HepG2 (cell line): ENCODE results near the gene METTL16. TPM values are rescaled to one million over a fixed set of nuclear protein-coding genes. Genes with fewer than 3 reads are reported as not detected.
A peak's percentile ranks its signal among the peaks of the same experiment; 100 is the strongest.

Source experiments
- ATAD3A ChIP-seq: sonication (generic); formaldehyde crosslinking; IDR thresholded peaks from 2 replicates; pipeline ENCODE4 v1.4.0; 2020; ENCODE audit warnings: missing genetic modification reagents
- FOXK1 ChIP-seq: sonication (generic); formaldehyde crosslinking; IDR thresholded peaks from 2 replicates; pipeline ENCODE4 v1.4.0; 2020; ENCODE audit warnings: low read depth, missing genetic modification reagents, borderline replicate concordance
- HES4 ChIP-seq: sonication (generic); formaldehyde crosslinking; IDR thresholded peaks from 2 replicates; pipeline ENCODE4 v1.9.0; 2021; ENCODE audit warnings: mild to moderate bottlenecking, missing genetic modification reagents, borderline replicate concordance
- HNRNPH1 ChIP-seq: fragments of 200-400 bp; formaldehyde crosslinking; optimal IDR thresholded peaks from 2 replicates; pipeline ENCODE3; 2017; ENCODE audit warnings: mild to moderate bottlenecking, low read depth, low read length
- HNRNPUL1 ChIP-seq: fragments of 200-400 bp; formaldehyde crosslinking; IDR thresholded peaks from 2 replicates; pipeline ENCODE4 v1.6.1; 2017; ENCODE audit warnings: low read depth, mild to moderate bottlenecking, low read length, moderate library complexity
- MTA3 ChIP-seq: sonication (generic); formaldehyde crosslinking; IDR thresholded peaks from 2 replicates; pipeline ENCODE4 v1.4.0; 2020; ENCODE audit warnings: missing genetic modification reagents
- SATB2 ChIP-seq: sonication (generic); formaldehyde crosslinking; IDR thresholded peaks from 2 replicates; pipeline ENCODE4 v1.5.0; 2020; ENCODE audit warnings: missing genetic modification reagents
- ZFY ChIP-seq: sonication (generic); formaldehyde crosslinking; IDR thresholded peaks from 2 replicates; pipeline ENCODE4 v1.4.0; 2020; ENCODE audit warnings: missing genetic modification reagents
- ZNF552 ChIP-seq: sonication (generic); formaldehyde crosslinking; IDR thresholded peaks from 2 replicates; pipeline ENCODE4 v1.9.0; 2022; ENCODE audit warnings: missing genetic modification reagents, mild to moderate bottlenecking, borderline replicate concordance
- ZNF660 ChIP-seq: sonication (generic); formaldehyde crosslinking; IDR thresholded peaks from 2 replicates; pipeline ENCODE4 v1.5.1; 2020; ENCODE audit warnings: mild to moderate bottlenecking, low read depth, missing genetic modification reagents, borderline replicate concordance
- ZNF678 ChIP-seq: sonication (generic); formaldehyde crosslinking; IDR thresholded peaks from 2 replicates; pipeline ENCODE4 v1.4.0; 2020; ENCODE audit warnings: mild to moderate bottlenecking, missing genetic modification reagents
- ZNF772 ChIP-seq: sonication (generic); formaldehyde crosslinking; IDR thresholded peaks from 2 replicates; pipeline ENCODE4 v1.5.0; 2020; ENCODE audit warnings: mild to moderate bottlenecking, missing genetic modification reagents
- ZNF850 ChIP-seq: sonication (generic); formaldehyde crosslinking; conservative IDR thresholded peaks from 2 replicates; pipeline ENCODE4 v1.9.0; 2021; ENCODE audit warnings: mild to moderate bottlenecking, missing genetic modification reagents
- ZSCAN21 ChIP-seq: sonication (generic); formaldehyde crosslinking; IDR thresholded peaks from 2 replicates; pipeline ENCODE4 v1.8.0; 2022; ENCODE audit warnings: mild to moderate bottlenecking, missing genetic modification reagents, moderate library complexity, borderline replicate concordance
- ZSCAN22 ChIP-seq: sonication (generic); formaldehyde crosslinking; IDR thresholded peaks from 2 replicates; pipeline ENCODE4 v1.4.0; 2020; ENCODE audit warnings: mild to moderate bottlenecking, missing genetic modification reagents
- polyA plus RNA-seq, 8 experiments: library from polyadenylated mRNA; depleted of rRNA in 3 of 8; stranded (reverse) in 7 of 8; unstranded in 1 of 8; fragments of >200 nt; fragmentation: Illumina TruSeq in 4 of 8; extraction: Trizol in 4 of 8; gene quantifications; 2 replicates each; pipeline versions ENCODE4 v1.2.1 to v1.2.3, GENCODE V29; 2011 to 2016; ENCODE audit warnings: low read depth in 4 of 8, missing spikeins in 1 of 8, mixed read lengths in 1 of 8; ENCODE audit not compliant: insufficient read depth in 1 of 8
- total RNA-seq, 5 experiments: library from RNA; depleted of rRNA; stranded (reverse); fragments of >200 nt; fragmentation: Illumina TruSeq; extraction: Trizol; gene quantifications; 2 replicates each; pipeline ENCODE4 v1.2.3, GENCODE V29; 2016; ENCODE audit warnings: low read depth in 1 of 5
- TF ChIP-seq, protein P1 (sequence below): sonication (generic); formaldehyde crosslinking; IDR thresholded peaks from 2 replicates; pipeline ENCODE4 v1.8.0; 2022; ENCODE audit warnings: mild to moderate bottlenecking, missing genetic modification reagents, moderate library complexity
- TF ChIP-seq, protein P2 (sequence below): sonication (generic); formaldehyde crosslinking; IDR thresholded peaks from 2 replicates; pipeline ENCODE4 v1.5.1; 2020; ENCODE audit warnings: missing genetic modification reagents, mild to moderate bottlenecking, borderline replicate concordance
- TF ChIP-seq, protein P3 (sequence below): IDR thresholded peaks from 2 replicates; pipeline ENCODE4 v1.6.1; 2012; ENCODE audit warnings: low read depth, low read length, improper control_type of control experiment
- TF ChIP-seq, protein P4 (sequence below): sonication (generic); formaldehyde crosslinking; IDR thresholded peaks from 2 replicates; pipeline ENCODE4 v1.8.0; 2022; ENCODE audit warnings: missing genetic modification reagents, mild to moderate bottlenecking, inconsistent platforms, borderline replicate concordance
- TF ChIP-seq, protein P5 (sequence below): sonication (generic); formaldehyde crosslinking; IDR thresholded peaks from 2 replicates; pipeline ENCODE4 v1.4.0; 2020; ENCODE audit warnings: missing genetic modification reagents

The METTL16 gene
- total and polyA plus RNA-seq, 2 of the 13 experiments (the other 11 are each of a cell fraction or from before 2014, with no cell fraction given) = 11.6 to 18.5 TPM

DNA sequence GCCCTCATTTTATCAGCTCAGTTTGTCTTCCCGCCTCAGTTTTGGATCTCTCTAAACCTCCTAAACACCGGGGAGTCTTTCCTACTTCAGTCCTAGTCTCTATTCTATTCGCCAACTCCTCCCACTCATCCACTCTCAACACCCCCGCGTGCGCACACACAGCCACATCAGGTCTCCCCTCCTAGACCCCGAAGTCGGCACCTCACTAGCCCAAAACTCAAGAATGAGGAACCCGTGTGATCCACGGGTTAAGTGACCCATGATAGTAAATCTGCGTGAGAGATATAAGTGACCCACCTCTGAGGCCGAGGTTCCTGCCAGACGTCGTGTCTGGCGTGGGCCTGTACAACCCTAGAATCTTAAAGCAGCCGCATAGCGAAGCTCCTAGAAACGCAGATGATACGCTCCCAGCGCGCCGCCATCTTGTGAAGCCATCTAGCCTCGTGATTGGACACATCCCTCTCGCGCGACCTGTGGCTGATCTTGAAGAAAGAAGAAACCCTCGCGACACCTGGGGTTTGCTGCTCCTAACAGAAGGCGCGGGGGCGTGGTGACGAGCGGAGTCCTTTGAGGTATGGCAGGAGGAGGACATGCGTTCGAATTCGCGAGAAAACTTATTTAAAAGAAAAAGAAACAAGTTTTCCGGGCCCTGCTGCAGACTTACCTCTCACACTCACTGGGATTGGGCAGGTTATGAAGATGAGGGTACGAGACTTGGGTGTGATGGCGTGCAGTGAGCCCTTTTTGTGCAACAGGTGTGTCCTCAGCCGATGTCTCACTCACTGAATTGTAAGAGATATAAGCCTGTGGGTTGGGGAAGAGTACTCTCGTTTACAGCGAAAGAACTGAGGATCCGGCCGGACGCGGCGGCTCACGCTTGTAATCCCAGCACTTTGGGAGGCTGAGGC is at the start of gene METTL16 (continued):
- no peak for TF ChIP-seq ZNF772 (CRISPR knock-in tag)
- TF ChIP-seq, protein P1, sequence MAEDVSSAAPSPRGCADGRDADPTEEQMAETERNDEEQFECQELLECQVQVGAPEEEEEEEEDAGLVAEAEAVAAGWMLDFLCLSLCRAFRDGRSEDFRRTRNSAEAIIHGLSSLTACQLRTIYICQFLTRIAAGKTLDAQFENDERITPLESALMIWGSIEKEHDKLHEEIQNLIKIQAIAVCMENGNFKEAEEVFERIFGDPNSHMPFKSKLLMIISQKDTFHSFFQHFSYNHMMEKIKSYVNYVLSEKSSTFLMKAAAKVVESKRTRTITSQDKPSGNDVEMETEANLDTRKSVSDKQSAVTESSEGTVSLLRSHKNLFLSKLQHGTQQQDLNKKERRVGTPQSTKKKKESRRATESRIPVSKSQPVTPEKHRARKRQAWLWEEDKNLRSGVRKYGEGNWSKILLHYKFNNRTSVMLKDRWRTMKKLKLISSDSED (CRISPR knock-in tag) = no peak
- no peak for TF ChIP-seq ZSCAN22 (CRISPR knock-in tag)
- TF ChIP-seq SATB2 (CRISPR knock-in tag) = no peak
- TF ChIP-seq, protein P2, sequence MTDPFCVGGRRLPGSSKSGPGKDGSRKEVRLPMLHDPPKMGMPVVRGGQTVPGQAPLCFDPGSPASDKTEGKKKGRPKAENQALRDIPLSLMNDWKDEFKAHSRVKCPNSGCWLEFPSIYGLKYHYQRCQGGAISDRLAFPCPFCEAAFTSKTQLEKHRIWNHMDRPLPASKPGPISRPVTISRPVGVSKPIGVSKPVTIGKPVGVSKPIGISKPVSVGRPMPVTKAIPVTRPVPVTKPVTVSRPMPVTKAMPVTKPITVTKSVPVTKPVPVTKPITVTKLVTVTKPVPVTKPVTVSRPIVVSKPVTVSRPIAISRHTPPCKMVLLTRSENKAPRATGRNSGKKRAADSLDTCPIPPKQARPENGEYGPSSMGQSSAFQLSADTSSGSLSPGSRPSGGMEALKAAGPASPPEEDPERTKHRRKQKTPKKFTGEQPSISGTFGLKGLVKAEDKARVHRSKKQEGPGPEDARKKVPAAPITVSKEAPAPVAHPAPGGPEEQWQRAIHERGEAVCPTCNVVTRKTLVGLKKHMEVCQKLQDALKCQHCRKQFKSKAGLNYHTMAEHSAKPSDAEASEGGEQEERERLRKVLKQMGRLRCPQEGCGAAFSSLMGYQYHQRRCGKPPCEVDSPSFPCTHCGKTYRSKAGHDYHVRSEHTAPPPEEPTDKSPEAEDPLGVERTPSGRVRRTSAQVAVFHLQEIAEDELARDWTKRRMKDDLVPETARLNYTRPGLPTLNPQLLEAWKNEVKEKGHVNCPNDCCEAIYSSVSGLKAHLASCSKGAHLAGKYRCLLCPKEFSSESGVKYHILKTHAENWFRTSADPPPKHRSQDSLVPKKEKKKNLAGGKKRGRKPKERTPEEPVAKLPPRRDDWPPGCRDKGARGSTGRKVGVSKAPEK (CRISPR knock-in tag) = no peak
- no peak for TF ChIP-seq HNRNPH1
- TF ChIP-seq ZNF678 (CRISPR knock-in tag) = no peak
- no peak for TF ChIP-seq ATAD3A (CRISPR knock-in tag)
- TF ChIP-seq ZNF850 = no peak
- TF ChIP-seq HNRNPUL1 = no peak
- TF ChIP-seq, protein P3, sequence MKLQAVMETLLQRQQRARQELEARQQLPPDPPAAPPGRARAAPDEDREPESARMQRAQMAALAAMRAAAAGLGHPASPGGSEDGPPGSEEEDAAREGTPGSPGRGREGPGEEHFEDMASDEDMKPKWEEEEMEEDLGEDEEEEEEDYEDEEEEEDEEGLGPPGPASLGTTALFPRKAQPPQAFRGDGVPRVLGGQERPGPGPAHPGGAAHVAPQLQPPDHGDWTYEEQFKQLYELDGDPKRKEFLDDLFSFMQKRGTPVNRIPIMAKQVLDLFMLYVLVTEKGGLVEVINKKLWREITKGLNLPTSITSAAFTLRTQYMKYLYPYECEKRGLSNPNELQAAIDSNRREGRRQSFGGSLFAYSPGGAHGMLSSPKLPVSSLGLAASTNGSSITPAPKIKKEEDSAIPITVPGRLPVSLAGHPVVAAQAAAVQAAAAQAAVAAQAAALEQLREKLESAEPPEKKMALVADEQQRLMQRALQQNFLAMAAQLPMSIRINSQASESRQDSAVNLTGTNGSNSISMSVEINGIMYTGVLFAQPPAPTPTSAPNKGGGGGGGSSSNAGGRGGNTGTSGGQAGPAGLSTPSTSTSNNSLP = no peak
- TF ChIP-seq FOXK1 = no peak
- no peak for TF ChIP-seq ZNF660 (CRISPR knock-in tag)
- TF ChIP-seq ZFY (CRISPR knock-in tag) = peak; percentile 95
- no peak for TF ChIP-seq ZNF552
- no peak for TF ChIP-seq MTA3 (CRISPR knock-in tag)
- TF ChIP-seq ZSCAN21 (CRISPR knock-in tag) = no peak
- TF ChIP-seq, protein P4, sequence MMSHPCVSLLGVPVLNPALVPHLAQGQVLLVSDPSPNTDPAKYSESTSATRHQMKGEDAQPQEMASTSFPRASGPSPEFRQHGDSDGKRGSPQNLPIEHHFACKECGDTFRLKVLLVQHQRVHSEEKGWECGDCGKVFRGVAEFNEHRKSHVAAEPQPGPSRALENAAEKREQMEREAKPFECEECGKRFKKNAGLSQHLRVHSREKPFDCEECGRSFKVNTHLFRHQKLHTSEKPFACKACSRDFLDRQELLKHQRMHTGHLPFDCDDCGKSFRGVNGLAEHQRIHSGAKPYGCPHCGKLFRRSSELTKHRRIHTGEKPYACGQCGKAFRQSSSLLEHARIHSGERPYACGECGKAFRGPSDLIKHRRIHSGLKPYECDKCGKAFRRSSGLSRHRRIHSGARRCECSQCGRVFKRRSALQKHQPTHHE = peak; percentile 75; the same call in 1 of the 2 replicates
- TF ChIP-seq HES4 (CRISPR knock-in tag) = no peak
- TF ChIP-seq, protein P5, sequence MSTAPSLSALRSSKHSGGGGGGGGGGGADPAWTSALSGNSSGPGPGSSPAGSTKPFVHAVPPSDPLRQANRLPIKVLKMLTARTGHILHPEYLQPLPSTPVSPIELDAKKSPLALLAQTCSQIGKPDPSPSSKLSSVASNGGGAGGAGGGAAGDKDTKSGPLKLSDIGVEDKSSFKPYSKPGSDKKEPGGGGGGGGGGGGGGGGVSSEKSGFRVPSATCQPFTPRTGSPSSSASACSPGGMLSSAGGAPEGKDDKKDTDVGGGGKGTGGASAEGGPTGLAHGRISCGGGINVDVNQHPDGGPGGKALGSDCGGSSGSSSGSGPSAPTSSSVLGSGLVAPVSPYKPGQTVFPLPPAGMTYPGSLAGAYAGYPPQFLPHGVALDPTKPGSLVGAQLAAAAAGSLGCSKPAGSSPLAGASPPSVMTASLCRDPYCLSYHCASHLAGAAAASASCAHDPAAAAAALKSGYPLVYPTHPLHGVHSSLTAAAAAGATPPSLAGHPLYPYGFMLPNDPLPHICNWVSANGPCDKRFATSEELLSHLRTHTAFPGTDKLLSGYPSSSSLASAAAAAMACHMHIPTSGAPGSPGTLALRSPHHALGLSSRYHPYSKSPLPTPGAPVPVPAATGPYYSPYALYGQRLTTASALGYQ (CRISPR knock-in tag) = 0 out of 2 replicates have a peak, but pooled peaks have one; percentile 41
